NCI-H1417 treated with DMSO at 0.1 percent for 48 hours (cell line): ENCODE measurements around the gene PRPF19.

Experiments
- DNase-seq: peaks from one replicate; lab custom pipeline; 2025; lab: John Stamatoyannopoulos, UW

Gene PRPF19

GRCh38 chr11:60905047-60905446 lies 1.3 kb downstream of the PRPF19 start:
- no peak for DNase-seq

- no peak for DNase-seq
Measured at GRCh38 chr11:60902625-60903024, 3.8 kb downstream of the PRPF19 start.

- DNase-seq: no peak
Measured at GRCh38 chr11:60900673-60901404, 5.5 kb downstream of the PRPF19 start.

GRCh38 chr11:60899977-60900376 lies 6.4 kb downstream of the PRPF19 start:
- DNase-seq: no peak

- DNase-seq: no peak
Measured at GRCh38 chr11:60899046-60899936, 7.1 kb downstream of the PRPF19 start.

- DNase-seq: no peak
Measured at GRCh38 chr11:60897496-60897895, 8.9 kb downstream of the PRPF19 start.

- no peak for DNase-seq
Measured at GRCh38 chr11:60895687-60896086, 10.7 kb downstream of the PRPF19 start.

GRCh38 chr11:60891103-60891741 lies 15.2 kb downstream of the PRPF19 start:
- DNase-seq: no peak

GRCh38 chr11:60890696-60891095 lies 15.7 kb downstream of the PRPF19 start:
- DNase-seq: no peak

GRCh38 chr11:60889869-60890311 lies 16.5 kb downstream of the PRPF19 start:
- DNase-seq: no peak

- DNase-seq: no peak
Measured at GRCh38 chr11:60887556-60887955, 18.8 kb downstream of the PRPF19 start.

GRCh38 chr11:60880643-60881282 lies 25.6 kb downstream of the PRPF19 start:
- no peak for DNase-seq

- no peak for DNase-seq
Measured at GRCh38 chr11:60879971-60880588, 26.3 kb downstream of the PRPF19 start.

GRCh38 chr11:60879104-60879503 lies 27.3 kb downstream of the PRPF19 start:
- no peak for DNase-seq

GRCh38 chr11:60878245-60879101 lies 27.9 kb downstream of the PRPF19 start:
- no peak for DNase-seq

- DNase-seq: no peak
Measured at GRCh38 chr11:60876168-60876485, 30.3 kb downstream of the PRPF19 start.

GRCh38 chr11:60875366-60876167 lies 30.8 kb downstream of the PRPF19 start:
- no peak for DNase-seq

- DNase-seq: no peak
Measured at GRCh38 chr11:60874421-60875365, 31.7 kb downstream of the PRPF19 start.

- DNase-seq: no peak
Measured at GRCh38 chr11:60873533-60873932, 32.9 kb downstream of the PRPF19 start.
